PC-9 (cell line): ENCODE measurements around the gene BTNL9. TPM values are rescaled to one million over a fixed set of nuclear protein-coding genes. Genes with fewer than 3 reads are reported as not detected.

Experiments
- BruUV-seq: library from RNA; stranded (reverse); fragments of 400-500 nt; replicated peaks from 2 replicates; lab custom pipeline; 2021; lab: Mats Ljungman, UMichigan
- CTCF ChIA-PET: fragments of 300-600 bp; sonication (Branson Sonifier 250); formaldehyde crosslinking; loops from one replicate; lab custom pipeline; 2022; ENCODE audit warnings: antibody characterized with exemption; lab: Charles Lee
- POLR2A ChIA-PET: fragments of 300-600 bp; sonication (Branson Sonifier 250); formaldehyde crosslinking; loops from one replicate; lab custom pipeline; 2022; ENCODE audit warnings: antibody characterized with exemption; ENCODE audit not compliant: unreplicated experiment; lab: Charles Lee
- DNase-seq, 2 experiments: peaks; one replicate each; pipeline versions ENCODE4 v3.0.0 to v3.0.0-alpha.2; 2015 to 2022; ENCODE audit warnings: mixed read lengths in 1 of 2
- H2AFZ ChIP-seq: fragments of 200-600 bp; sonication (generic); 2 replicates; pipeline ENCODE4 v1.8.1; 2017; ENCODE audit warnings: antibody characterized with exemption
- H3F3A ChIP-seq: fragments of 200-600 bp; sonication (generic); 2 replicates; pipeline ENCODE4 v1.8.1; 2017; ENCODE audit warnings: antibody characterized with exemption, mild to moderate bottlenecking, low read depth; ENCODE audit not compliant: insufficient read depth
- H3K27ac ChIP-seq: fragments of 200-600 bp; sonication (generic); 2 replicates; pipeline ENCODE4 v1.6.1; 2016; ENCODE audit warnings: mixed run types
- H3K27me3 ChIP-seq: fragments of 200-600 bp; sonication (generic); 2 replicates; pipeline ENCODE4 v1.6.1; 2016; ENCODE audit warnings: low read depth, mixed run types; ENCODE audit not compliant: insufficient read depth
- H3K36me3 ChIP-seq: fragments of 200-600 bp; sonication (generic); 2 replicates; pipeline ENCODE4 v1.6.1; 2016; ENCODE audit warnings: low read depth, mixed run types
- H3K4me1 ChIP-seq: fragments of 200-600 bp; sonication (generic); replicated peaks from 2 replicates; pipeline ENCODE4 v1.6.1; 2016; ENCODE audit warnings: mixed run types; ENCODE audit not compliant: insufficient read depth
- H3K4me2 ChIP-seq: fragments of 200-600 bp; sonication (generic); 2 replicates; pipeline ENCODE4 v1.6.1; 2017; ENCODE audit warnings: mixed run types
- H3K4me3 ChIP-seq: fragments of 200-600 bp; sonication (generic); 2 replicates; pipeline ENCODE4 v1.6.1; 2016; ENCODE audit warnings: mixed run types
- H3K79me2 ChIP-seq: fragments of 200-600 bp; sonication (generic); 2 replicates; pipeline ENCODE4 v1.6.1; 2017; ENCODE audit warnings: low read depth, mixed run types
- H3K9me2 ChIP-seq: fragments of 200-600 bp; sonication (generic); 2 replicates; pipeline ENCODE4 v1.8.1; 2017; ENCODE audit warnings: mild to moderate bottlenecking; ENCODE audit not compliant: insufficient read depth
- H3K9me3 ChIP-seq: fragments of 200-600 bp; sonication (generic); 2 replicates; pipeline ENCODE4 v1.8.1; 2016; ENCODE audit warnings: low read depth; ENCODE audit not compliant: insufficient read depth
- H4K20me1 ChIP-seq: fragments of 200-600 bp; sonication (generic); 2 replicates; pipeline ENCODE4 v1.8.1; 2017; ENCODE audit not compliant: insufficient read depth
- CTCF ChIP-seq: fragments of 200-600 bp; sonication (generic); conservative IDR thresholded peaks from 2 replicates; pipeline ENCODE4 v1.6.1; 2017; ENCODE audit warnings: mixed run types, antibody characterized with exemption, mild to moderate bottlenecking, moderate library complexity
- EZH2 ChIP-seq: fragments of 200-600 bp; sonication (generic); IDR thresholded peaks from 2 replicates; pipeline ENCODE4 v1.8.0; 2017; ENCODE audit warnings: antibody characterized with exemption, low read depth
- intact Hi-C: fragments of 100-400 bp; cut with micrococcal nuclease; formaldehyde crosslinking; loops from one replicate; pipeline ENCODE4 v1.10.0; 2022; ENCODE audit not compliant: unreplicated experiment
- total RNA-seq: library from RNA; stranded (reverse); gene quantifications from 2 replicates; pipeline ENCODE4 v1.2.3, GENCODE V29; 2021

Gene BTNL9
- total RNA-seq, 1 experiment from 2014 or later: not detected

GRCh38 chr5:181105391-181106025 lies 65.4 kb downstream of the BTNL9 start:
- TF ChIP-seq EZH2 (no peak), CTCF (no peak)
- no peak overlapping the region for H3K4me3 ChIP-seq
- no peak overlapping the region for H3K27ac ChIP-seq
- no peaks in the 10 kb centered on the region for H3F3A ChIP-seq
- BruUV-seq: no TSS peak
- no peaks in the 10 kb centered on the region for H4K20me1 ChIP-seq
- CTCF ChIA-PET: interaction anchor here (0.7 kb wide), 1 partner anchor 314 kb away, joined by 4 read pairs; no protein-coding TSS in a partner anchor
- intact Hi-C loops: no loop called here
- no peaks in the 10 kb centered on the region for H3K9me3 ChIP-seq
- POLR2A ChIA-PET: no interaction called here
- no peak for DNase-seq
- H3K4me2 ChIP-seq: peak overlapping the region; percentile 31; the same call in 1 of the 2 replicates
- no peaks in the 10 kb centered on the region for H3K27me3 ChIP-seq
- H2AFZ ChIP-seq: no peak overlapping the region
- H3K79me2 ChIP-seq: no peaks in the 10 kb centered on the region
- no peaks in the 10 kb centered on the region for H3K36me3 ChIP-seq
- H3K9me2 ChIP-seq: no peaks in the 10 kb centered on the region
- H3K4me1 ChIP-seq: no peaks in the 10 kb centered on the region

- Histone ChIP-seq H3K4me3 (no peak overlapping the region), H4K20me1 (no peaks in the 10 kb centered on the region), H3K4me2 (no peak overlapping the region), H3K27ac (no peak overlapping the region), H3K9me2 (no peaks in the 10 kb centered on the region), H3K36me3 (no peaks in the 10 kb centered on the region), H3F3A (no peaks in the 10 kb centered on the region), H3K4me1 (no peaks in the 10 kb centered on the region), H3K27me3 (no peaks in the 10 kb centered on the region), H2AFZ (no peak overlapping the region), H3K9me3 (no peaks in the 10 kb centered on the region), H3K79me2 (no peaks in the 10 kb centered on the region)
- CTCF ChIA-PET: no interaction called here
- no TSS peak for BruUV-seq
- TF ChIP-seq EZH2 (no peak), CTCF (no peak)
- DNase-seq: no peak
- POLR2A ChIA-PET: no interaction called here
- intact Hi-C loops: no loop called here
Measured at GRCh38 chr5:181107699-181108098, 67.6 kb downstream of the BTNL9 start.

- H3K27me3 ChIP-seq: no peaks in the 10 kb centered on the region
- H3K27ac ChIP-seq: no peak overlapping the region
- H3K36me3 ChIP-seq: no peaks in the 10 kb centered on the region
- H3F3A ChIP-seq: no peaks in the 10 kb centered on the region
- H3K79me2 ChIP-seq: no peaks in the 10 kb centered on the region
- POLR2A ChIA-PET: no interaction called here
- no peak overlapping the region for H3K4me2 ChIP-seq
- no peak for DNase-seq
- no peaks in the 10 kb centered on the region for H4K20me1 ChIP-seq
- H3K9me2 ChIP-seq: no peaks in the 10 kb centered on the region
- H3K4me3 ChIP-seq: no peak overlapping the region
- no peaks in the 10 kb centered on the region for H3K4me1 ChIP-seq
- TF ChIP-seq CTCF (no peak), EZH2 (no peak)
- CTCF ChIA-PET: interaction anchor here (0.6 kb wide), 1 partner anchor 105 kb away, joined by 3 read pairs; no protein-coding TSS in a partner anchor
- intact Hi-C loops: no loop called here
- BruUV-seq: no TSS peak
- H3K9me3 ChIP-seq: no peaks in the 10 kb centered on the region
- no peak overlapping the region for H2AFZ ChIP-seq
Measured at GRCh38 chr5:181108578-181109165, 68.6 kb downstream of the BTNL9 start.
